GM19238 (cell line): Measurements from ENCODE around the gene KIAA1755.
A peak's percentile ranks its signal among the peaks of the same experiment; 100 is the strongest.

Source experiments
- DNase-seq: peaks from one replicate; pipeline ENCODE4 v3.0.0; 2011; ENCODE audit warnings: low spot score; ENCODE audit not compliant: insufficient read length

Gene KIAA1755

GRCh38 chr20:38187517-38187916, 73.0 kb downstream of the KIAA1755 start:
- DNase-seq, result no peak

- no peak for DNase-seq
These were observed 73.7 kb downstream of the KIAA1755 start for GRCh38 chr20:38186788-38187221.

GRCh38 chr20:38184101-38184500, 76.4 kb downstream of the KIAA1755 start:
- no peak for DNase-seq

GRCh38 chr20:38181971-38182370, 78.6 kb downstream of the KIAA1755 start:
- DNase-seq, result no peak

- DNase-seq, result peak; percentile 26
These were observed 79.2 kb downstream of the KIAA1755 start for GRCh38 chr20:38181207-38181801.

- no peak for DNase-seq
These were observed 79.8 kb downstream of the KIAA1755 start for GRCh38 chr20:38180781-38181180.

- no peak for DNase-seq
These were observed 80.7 kb downstream of the KIAA1755 start for GRCh38 chr20:38179846-38180245.

- DNase-seq, result no peak
These were observed 82.0 kb downstream of the KIAA1755 start for GRCh38 chr20:38178581-38178980.

- DNase-seq, result no peak
These were observed 82.5 kb downstream of the KIAA1755 start for GRCh38 chr20:38178065-38178491.

- no peak for DNase-seq
These were observed 83.3 kb downstream of the KIAA1755 start for GRCh38 chr20:38177201-38177600.

- DNase-seq, result no peak
These were observed 85.0 kb downstream of the KIAA1755 start for GRCh38 chr20:38175304-38176180.

GRCh38 chr20:38173237-38174156, 87.0 kb downstream of the KIAA1755 start:
- DNase-seq, result no peak

GRCh38 chr20:38172408-38172807, 88.1 kb downstream of the KIAA1755 start:
- DNase-seq, result no peak

GRCh38 chr20:38171675-38172043, 88.9 kb downstream of the KIAA1755 start:
- DNase-seq, result no peak

GRCh38 chr20:38170826-38171674, 89.5 kb downstream of the KIAA1755 start:
- no peak for DNase-seq

- no peak for DNase-seq
These were observed 90.2 kb downstream of the KIAA1755 start for GRCh38 chr20:38170219-38170825.

GRCh38 chr20:38169636-38170193, 90.8 kb downstream of the KIAA1755 start:
- no peak for DNase-seq

- DNase-seq, result no peak
These were observed 91.5 kb downstream of the KIAA1755 start for GRCh38 chr20:38168791-38169589.
